ENCODE data around the gene OVCA2.

OVCA2 gene

DNA sequence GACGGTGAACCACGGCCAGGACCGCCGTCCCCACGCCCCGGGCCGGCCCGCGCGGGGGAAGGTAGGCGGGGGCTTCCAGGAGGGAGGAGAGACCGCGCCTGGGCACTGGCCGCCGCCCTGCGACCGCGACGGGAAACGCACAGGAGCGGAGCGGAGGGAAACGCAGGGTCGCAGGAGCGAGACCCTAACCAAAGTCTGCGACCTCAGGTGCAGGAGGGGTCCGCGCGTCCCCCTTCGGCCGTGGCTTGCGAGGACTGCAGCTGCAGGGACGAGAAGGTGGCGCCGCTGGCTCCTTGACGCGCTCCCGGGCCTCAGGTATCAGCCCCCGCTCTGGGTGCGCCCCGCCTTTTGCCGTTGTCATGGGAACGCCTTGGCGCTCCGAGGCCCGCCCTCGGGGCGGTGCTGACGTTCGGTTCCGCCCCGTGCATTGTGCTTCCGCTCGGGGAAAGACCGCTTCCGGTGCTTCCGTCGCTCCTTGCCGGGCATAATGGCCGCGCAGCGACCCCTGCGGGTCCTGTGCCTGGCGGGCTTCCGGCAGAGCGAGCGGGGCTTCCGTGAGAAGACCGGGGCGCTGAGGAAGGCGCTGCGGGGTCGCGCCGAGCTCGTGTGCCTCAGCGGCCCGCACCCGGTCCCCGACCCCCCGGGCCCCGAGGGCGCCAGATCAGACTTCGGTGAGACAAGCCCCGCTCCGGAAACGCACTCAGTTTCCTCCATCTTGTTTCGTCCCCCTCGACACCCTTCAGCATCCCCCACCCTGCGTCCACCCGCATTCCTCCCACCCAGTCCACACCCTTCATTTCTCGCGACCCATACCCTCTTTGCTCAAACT is at the start of gene OVCA2:
Gene OVCA2 (plus strand): TSS at position 462 of the 829 bp plus-strand sequence. CDS start 26 bp downstream, at position 488.
- TF ChIP-seq, protein P1, sequence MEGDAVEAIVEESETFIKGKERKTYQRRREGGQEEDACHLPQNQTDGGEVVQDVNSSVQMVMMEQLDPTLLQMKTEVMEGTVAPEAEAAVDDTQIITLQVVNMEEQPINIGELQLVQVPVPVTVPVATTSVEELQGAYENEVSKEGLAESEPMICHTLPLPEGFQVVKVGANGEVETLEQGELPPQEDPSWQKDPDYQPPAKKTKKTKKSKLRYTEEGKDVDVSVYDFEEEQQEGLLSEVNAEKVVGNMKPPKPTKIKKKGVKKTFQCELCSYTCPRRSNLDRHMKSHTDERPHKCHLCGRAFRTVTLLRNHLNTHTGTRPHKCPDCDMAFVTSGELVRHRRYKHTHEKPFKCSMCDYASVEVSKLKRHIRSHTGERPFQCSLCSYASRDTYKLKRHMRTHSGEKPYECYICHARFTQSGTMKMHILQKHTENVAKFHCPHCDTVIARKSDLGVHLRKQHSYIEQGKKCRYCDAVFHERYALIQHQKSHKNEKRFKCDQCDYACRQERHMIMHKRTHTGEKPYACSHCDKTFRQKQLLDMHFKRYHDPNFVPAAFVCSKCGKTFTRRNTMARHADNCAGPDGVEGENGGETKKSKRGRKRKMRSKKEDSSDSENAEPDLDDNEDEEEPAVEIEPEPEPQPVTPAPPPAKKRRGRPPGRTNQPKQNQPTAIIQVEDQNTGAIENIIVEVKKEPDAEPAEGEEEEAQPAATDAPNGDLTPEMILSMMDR (IDR thresholded peaks at IDR 0.05; ENCODE audit: extremely low read depth, insufficient read depth, missing control alignments) = peak; percentile 62
- peak; percentile 99 for DNase-seq (ENCODE audit: low spot score)
- in situ Hi-C loops (cut with MboI; ENCODE audit: low pct_unique_long_range_greater_than_20kb, low sequenced_read_pairs, unreplicated experiment) = loop anchor here (25.0 kb wide), 1 partner anchor 329 kb away; the partner anchor contains the start of genes TLCD2 and WDR81

DNA sequence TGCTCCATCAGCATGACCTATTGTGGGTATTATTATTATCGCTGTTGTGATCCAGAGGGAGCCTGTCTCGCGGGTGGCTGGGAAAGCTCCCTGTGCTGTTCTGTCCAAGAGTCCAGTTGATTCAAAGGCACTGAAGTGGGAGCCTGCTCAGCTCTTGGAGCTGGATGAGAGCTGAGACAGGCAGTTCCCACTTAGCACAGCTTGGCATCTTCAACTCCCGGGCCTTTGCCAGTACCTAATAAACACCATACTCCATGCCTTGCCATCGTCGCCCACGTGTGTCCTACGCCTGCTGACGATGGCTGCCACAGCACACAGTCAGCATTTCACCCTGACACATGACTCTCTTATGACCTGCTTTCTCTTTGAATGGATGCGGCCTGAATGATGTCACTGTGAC is 49.3 kb upstream of the OVCA2 start:
- TF ChIP-seq, protein P1 (IDR thresholded peaks at IDR 0.05; ENCODE audit: extremely low read depth, insufficient read depth, missing control alignments) = no peak
- no peak for DNase-seq (ENCODE audit: low spot score)
- in situ Hi-C loops (cut with MboI; ENCODE audit: low pct_unique_long_range_greater_than_20kb, low sequenced_read_pairs, unreplicated experiment) = no loop called here

DNA sequence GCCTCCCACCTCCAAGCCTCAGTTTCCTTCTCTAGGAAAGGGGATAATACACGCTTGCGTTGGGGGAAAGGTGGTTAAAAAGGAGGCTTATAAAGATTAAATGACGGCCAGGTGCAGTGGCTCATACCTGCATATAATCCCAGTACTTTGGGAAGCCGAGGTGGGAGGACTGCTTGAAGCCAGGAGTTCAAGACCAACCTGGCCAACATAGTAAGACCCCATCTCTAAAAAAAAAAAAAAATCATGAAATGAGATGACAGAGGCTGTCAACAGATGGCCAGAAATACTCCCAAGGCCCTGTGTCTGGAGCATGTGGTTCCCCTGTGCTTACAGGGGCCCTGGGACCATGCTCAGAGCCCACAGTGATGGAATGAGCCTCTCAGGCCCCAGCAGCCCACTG is 47.1 kb upstream of the OVCA2 start:
- TF ChIP-seq, protein P1 (IDR thresholded peaks at IDR 0.05; ENCODE audit: extremely low read depth, insufficient read depth, missing control alignments) = no peak
- in situ Hi-C loops (cut with MboI; ENCODE audit: low pct_unique_long_range_greater_than_20kb, low sequenced_read_pairs, unreplicated experiment) = no loop called here
- no peak for DNase-seq (ENCODE audit: low spot score)

- DNase-seq (ENCODE audit: low spot score) = no peak
- in situ Hi-C loops (cut with MboI; ENCODE audit: low pct_unique_long_range_greater_than_20kb, low sequenced_read_pairs, unreplicated experiment) = no loop called here
- TF ChIP-seq, protein P1 (IDR thresholded peaks at IDR 0.05; ENCODE audit: extremely low read depth, insufficient read depth, missing control alignments) = no peak
Measured at GRCh38 chr17:1995321-1995892, 46.4 kb upstream of the OVCA2 start.

DNA sequence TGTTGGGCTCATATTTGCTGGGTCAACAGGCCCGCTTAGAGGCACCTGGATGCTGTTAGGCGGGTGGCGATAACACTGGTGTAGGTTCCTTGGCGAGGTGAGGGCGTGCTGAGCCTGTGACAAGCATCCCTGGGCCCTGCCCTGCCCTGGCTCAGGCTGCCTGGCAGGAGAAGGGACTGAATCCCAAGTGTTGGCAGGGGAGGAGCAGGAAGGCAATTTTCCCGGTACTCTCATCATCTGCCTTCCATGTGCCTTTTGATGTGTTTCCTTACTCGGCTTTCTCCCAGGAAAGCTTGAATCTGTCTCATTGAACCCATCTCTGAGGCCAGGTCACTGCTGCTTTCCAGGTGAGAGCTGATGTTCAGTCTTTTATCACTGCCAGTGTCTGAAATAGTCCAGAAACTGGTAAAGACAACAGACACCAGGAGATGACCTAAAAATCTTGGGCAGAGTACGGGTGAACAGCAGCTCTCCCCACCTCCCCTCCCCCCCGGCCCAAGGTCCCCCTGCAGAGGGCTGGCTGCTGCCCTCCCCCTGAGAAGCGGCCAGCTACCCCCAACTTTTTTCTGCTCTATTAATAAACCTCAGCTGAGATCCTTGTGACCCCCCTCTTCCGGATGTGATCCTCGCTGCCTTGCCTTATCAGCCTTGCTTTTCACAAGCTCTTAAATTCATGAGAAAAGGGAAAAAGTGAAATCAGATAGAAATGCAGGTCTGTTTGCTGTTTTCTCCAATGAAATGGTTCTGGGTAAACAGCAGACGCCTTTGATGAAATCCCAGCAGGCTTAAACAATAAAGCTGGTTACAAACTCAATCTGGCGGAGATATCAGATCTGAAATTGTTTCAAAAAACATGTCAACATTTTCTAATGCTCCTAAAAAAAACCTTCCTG is 45.7 kb upstream of the OVCA2 start:
- TF ChIP-seq, protein P1 (IDR thresholded peaks at IDR 0.05; ENCODE audit: extremely low read depth, insufficient read depth, missing control alignments) = no peak
- DNase-seq (ENCODE audit: low spot score) = no peak
- in situ Hi-C loops (cut with MboI; ENCODE audit: low pct_unique_long_range_greater_than_20kb, low sequenced_read_pairs, unreplicated experiment) = no loop called here

DNA sequence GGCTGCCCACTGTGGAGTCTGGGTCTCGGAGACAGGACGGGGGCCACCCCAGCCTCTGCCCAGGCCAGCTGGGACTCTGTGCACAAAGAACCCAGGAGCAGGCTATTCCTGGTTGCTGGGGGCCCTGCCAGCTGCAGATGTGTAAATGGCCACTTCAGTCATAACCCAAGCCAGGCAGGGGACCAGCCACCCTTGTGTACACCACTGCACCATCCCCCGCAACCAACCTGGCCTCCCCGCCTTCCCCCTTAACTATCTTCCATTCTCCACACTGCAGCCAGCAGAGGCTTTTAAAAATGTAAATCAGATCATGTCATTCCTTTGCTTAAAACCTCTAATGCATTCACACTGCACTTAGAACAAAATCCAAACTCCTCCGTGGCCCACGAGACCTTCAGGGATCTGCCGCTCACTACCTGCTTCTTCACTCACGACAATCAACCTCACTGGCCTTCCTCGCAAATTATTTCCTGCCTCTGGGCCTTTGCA is 45.0 kb upstream of the OVCA2 start:
- TF ChIP-seq, protein P1 (IDR thresholded peaks at IDR 0.05; ENCODE audit: extremely low read depth, insufficient read depth, missing control alignments) = no peak
- in situ Hi-C loops (cut with MboI; ENCODE audit: low pct_unique_long_range_greater_than_20kb, low sequenced_read_pairs, unreplicated experiment) = no loop called here
- no peak for DNase-seq (ENCODE audit: low spot score)
